Gastroesophageal sphincter (tissue), 3 donors: ENCODE results near the gene NT5C2.

ENCODE experiments used
- CTCF ChIP-seq, 4 experiments: fragments of 200-600 bp in 2 of 4; fragments of 450-650 bp in 2 of 4; sonication (generic) in 1 of 4; IDR thresholded peaks; one replicate each; pipeline ENCODE4 v1.5.1; 2017 to 2019; ENCODE audit warnings: antibody characterized with exemption in 4 of 4, mild to moderate bottlenecking in 2 of 4, moderate library complexity in 2 of 4
- EP300 ChIP-seq: sonication (generic); formaldehyde crosslinking; IDR thresholded peaks from one replicate; pipeline ENCODE4 v1.6.1; 2017; ENCODE audit warnings: antibody characterized with exemption, mild to moderate bottlenecking
- POLR2A ChIP-seq, 2 donors: fragments of 450-650 bp; IDR thresholded peaks; one replicate each; pipeline ENCODE4 v1.6.1; 2017; ENCODE audit warnings: antibody characterized with exemption in 2 of 2, mild to moderate bottlenecking in 2 of 2, moderate library complexity in 1 of 2
- POLR2AphosphoS5 ChIP-seq: sonication (generic); formaldehyde crosslinking; IDR thresholded peaks from one replicate; pipeline ENCODE4 v1.6.1; 2017; ENCODE audit warnings: antibody characterized with exemption

- TF ChIP-seq CTCF (IDR thresholded peaks at IDR 0.05) = no peak
- no peak for TF ChIP-seq POLR2A (IDR thresholded peaks at IDR 0.05)
- no peak for TF ChIP-seq POLR2AphosphoS5
- no peak for TF ChIP-seq EP300
These were observed 6.4 kb upstream of the NT5C2 start for GRCh38 chr10:103199488-103199887.
